ENCODE data around the gene CPZ.
"Not testable (repeated sequence)": the region's sequence is repeated elsewhere in the genome, so short reads cannot be mapped to it uniquely, and the experiment has no call there.

The CPZ gene

GRCh38 chr4:8556341-8557150 lies 36.0 kb upstream of the CPZ start:
- DNase-seq (ENCODE audit: insufficient read length, low spot score) (no peak), FAIRE-seq (no peak)

- no peak for FAIRE-seq
Observed at GRCh38 chr4:8557151-8558076, 35.2 kb upstream of the CPZ start.

GRCh38 chr4:8558080-8558960 lies 34.2 kb upstream of the CPZ start:
- FAIRE-seq (no peak), DNase-seq (ENCODE audit: insufficient read length, low spot score) (no peak)

More at GRCh38 chr4:8557151-8558076, 35.2 kb upstream of the CPZ start:
- no peak for DNase-seq (ENCODE audit: insufficient read length, low spot score)

GRCh38 chr4:8559011-8559410 lies 33.6 kb upstream of the CPZ start:
- no peak for FAIRE-seq
- DNase-seq (ENCODE audit: insufficient read length, low spot score) = no peak

- FAIRE-seq = no peak
- DNase-seq (ENCODE audit: insufficient read length, low spot score) = no peak
Observed at GRCh38 chr4:8559524-8560264, 32.9 kb upstream of the CPZ start.

GRCh38 chr4:8560265-8561047 lies 32.1 kb upstream of the CPZ start:
- DNase-seq (ENCODE audit: insufficient read length, low spot score) (no peak), FAIRE-seq (no peak)

GRCh38 chr4:8564595-8564994 lies 28.0 kb upstream of the CPZ start:
- DNase-seq (ENCODE audit: insufficient read length, low spot score) (no peak), FAIRE-seq (no peak)

- no peak for DNase-seq (ENCODE audit: insufficient read length, low spot score)
- no peak for FAIRE-seq
Observed at GRCh38 chr4:8568068-8568668, 24.4 kb upstream of the CPZ start.

GRCh38 chr4:8570201-8570600 lies 22.4 kb upstream of the CPZ start:
- DNase-seq (ENCODE audit: insufficient read length, low spot score) = no peak
- no peak for FAIRE-seq

GRCh38 chr4:8571702-8572685 lies 20.6 kb upstream of the CPZ start:
- no peak for DNase-seq (ENCODE audit: insufficient read length, low spot score)
- FAIRE-seq = no peak

GRCh38 chr4:8573266-8573665 lies 19.3 kb upstream of the CPZ start:
- FAIRE-seq (no peak), DNase-seq (ENCODE audit: insufficient read length, low spot score) (no peak)

GRCh38 chr4:8574796-8575370 lies 17.7 kb upstream of the CPZ start:
- no peak for DNase-seq (ENCODE audit: insufficient read length, low spot score)
- no peak for FAIRE-seq

- DNase-seq (ENCODE audit: insufficient read length, low spot score) = no peak
- no peak for FAIRE-seq
Observed at GRCh38 chr4:8575457-8575856, 17.1 kb upstream of the CPZ start.

GRCh38 chr4:8576591-8576990 lies 16.0 kb upstream of the CPZ start:
- DNase-seq (ENCODE audit: insufficient read length, low spot score); FAIRE-seq: not testable (repeated sequence)

GRCh38 chr4:8577046-8577445 lies 15.5 kb upstream of the CPZ start:
- FAIRE-seq (no peak), DNase-seq (ENCODE audit: insufficient read length, low spot score) (no peak)

- DNase-seq (ENCODE audit: insufficient read length, low spot score) (no peak), FAIRE-seq (no peak)
Observed at GRCh38 chr4:8577972-8578371, 14.6 kb upstream of the CPZ start.

- no peak for FAIRE-seq
- no peak for DNase-seq (ENCODE audit: insufficient read length, low spot score)
Observed at GRCh38 chr4:8578717-8579116, 13.8 kb upstream of the CPZ start.

All from GM19239 (cell line).